Bronchial epithelial cell (primary cell): Measurements from ENCODE around the gene TBC1D10A. TPM values are rescaled to one million over a fixed set of nuclear protein-coding genes. Genes with fewer than 3 reads are reported as not detected.
A peak's percentile ranks its signal among the peaks of the same experiment; 100 is the strongest.

Experiments used
- DNase-seq: peaks from one replicate; pipeline ENCODE4 v3.0.0-alpha.2; 2010; ENCODE audit warnings: low read depth
- FAIRE-seq: peaks from 2 replicates; lab custom pipeline; 2011; peaks lifted over from hg19 to GRCh38; lab: Jason Lieb, UNC
- H3K27me3 ChIP-seq: 2 replicates; pipeline ENCODE4 v1.5.1; 2011; ENCODE audit warnings: low read length; ENCODE audit not compliant: control insufficient read depth, insufficient read depth
- H3K36me3 ChIP-seq: 2 replicates; pipeline ENCODE4 v1.5.1; 2011; ENCODE audit warnings: low read length; ENCODE audit not compliant: control insufficient read depth, insufficient read depth
- H3K4me3 ChIP-seq: 2 replicates; pipeline ENCODE4 v1.5.1; 2011; ENCODE audit warnings: mild to moderate bottlenecking, low read depth, low read length, control low read depth
- total RNA-seq: library from RNA; depleted of rRNA; stranded (reverse); fragments of >200 nt; gene quantifications from 2 replicates; pipeline ENCODE4 v1.2.1, GENCODE V29; 2014
- TF ChIP-seq, protein P1 (sequence below): IDR thresholded peaks from 2 replicates; pipeline ENCODE4 v1.5.1; 2011; ENCODE audit warnings: mild to moderate bottlenecking, moderate library complexity, low read length, control low read depth, inconsistent platforms; ENCODE audit not compliant: insufficient read depth, severe bottlenecking

The TBC1D10A gene
- total RNA-seq, 1 donor from 2014 or later: 6.6 TPM

DNA sequence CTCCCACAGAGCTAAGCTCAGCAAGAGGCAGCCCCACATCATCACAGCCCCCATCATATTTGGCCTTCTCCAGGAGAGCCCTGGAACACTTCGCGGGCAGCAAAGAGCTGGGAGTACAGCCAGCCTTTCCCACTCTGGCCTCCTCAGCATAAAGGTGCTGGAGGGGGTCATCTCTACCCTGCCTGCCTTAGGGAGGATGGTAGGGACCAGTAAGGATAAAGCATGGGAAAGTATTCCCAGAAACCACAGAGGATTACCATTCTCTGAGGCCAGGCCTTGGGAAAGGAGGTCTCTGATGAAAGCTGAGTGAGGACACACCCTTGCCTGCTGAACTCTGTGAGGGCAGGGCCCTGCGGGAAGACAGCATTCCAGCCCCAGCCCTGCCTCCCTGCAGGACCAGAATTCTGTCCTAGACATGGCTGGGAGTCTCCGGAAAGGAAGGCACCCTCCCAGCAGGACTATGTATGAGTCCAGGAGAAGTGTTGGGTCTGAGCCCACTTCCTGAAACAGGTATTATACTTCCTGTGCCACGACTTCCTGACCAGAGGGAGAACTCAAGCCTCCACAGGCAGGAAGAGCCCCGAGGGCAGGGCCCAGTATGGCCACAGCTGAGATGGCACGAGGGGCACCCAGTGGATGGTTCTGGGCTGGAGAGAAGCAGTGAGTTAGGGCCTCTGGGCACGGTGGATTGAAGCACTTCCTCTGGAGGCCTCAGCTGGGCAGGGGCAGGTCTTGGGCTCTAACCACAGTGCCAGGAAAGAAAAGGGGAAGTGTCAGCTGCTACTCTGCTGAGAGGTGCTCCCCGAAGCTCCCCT, 24.5 kb downstream of the TBC1D10A start:
- peak; percentile 83 for FAIRE-seq
- no peaks in the 10 kb centered on the region for H3K27me3 ChIP-seq
- H3K36me3 ChIP-seq: peaks cover 5% of the 10 kb centered on the region
- peak; percentile 77 for DNase-seq
- no peak overlapping the region for H3K4me3 ChIP-seq
- TF ChIP-seq, protein P1, sequence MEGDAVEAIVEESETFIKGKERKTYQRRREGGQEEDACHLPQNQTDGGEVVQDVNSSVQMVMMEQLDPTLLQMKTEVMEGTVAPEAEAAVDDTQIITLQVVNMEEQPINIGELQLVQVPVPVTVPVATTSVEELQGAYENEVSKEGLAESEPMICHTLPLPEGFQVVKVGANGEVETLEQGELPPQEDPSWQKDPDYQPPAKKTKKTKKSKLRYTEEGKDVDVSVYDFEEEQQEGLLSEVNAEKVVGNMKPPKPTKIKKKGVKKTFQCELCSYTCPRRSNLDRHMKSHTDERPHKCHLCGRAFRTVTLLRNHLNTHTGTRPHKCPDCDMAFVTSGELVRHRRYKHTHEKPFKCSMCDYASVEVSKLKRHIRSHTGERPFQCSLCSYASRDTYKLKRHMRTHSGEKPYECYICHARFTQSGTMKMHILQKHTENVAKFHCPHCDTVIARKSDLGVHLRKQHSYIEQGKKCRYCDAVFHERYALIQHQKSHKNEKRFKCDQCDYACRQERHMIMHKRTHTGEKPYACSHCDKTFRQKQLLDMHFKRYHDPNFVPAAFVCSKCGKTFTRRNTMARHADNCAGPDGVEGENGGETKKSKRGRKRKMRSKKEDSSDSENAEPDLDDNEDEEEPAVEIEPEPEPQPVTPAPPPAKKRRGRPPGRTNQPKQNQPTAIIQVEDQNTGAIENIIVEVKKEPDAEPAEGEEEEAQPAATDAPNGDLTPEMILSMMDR: no peak

DNA sequence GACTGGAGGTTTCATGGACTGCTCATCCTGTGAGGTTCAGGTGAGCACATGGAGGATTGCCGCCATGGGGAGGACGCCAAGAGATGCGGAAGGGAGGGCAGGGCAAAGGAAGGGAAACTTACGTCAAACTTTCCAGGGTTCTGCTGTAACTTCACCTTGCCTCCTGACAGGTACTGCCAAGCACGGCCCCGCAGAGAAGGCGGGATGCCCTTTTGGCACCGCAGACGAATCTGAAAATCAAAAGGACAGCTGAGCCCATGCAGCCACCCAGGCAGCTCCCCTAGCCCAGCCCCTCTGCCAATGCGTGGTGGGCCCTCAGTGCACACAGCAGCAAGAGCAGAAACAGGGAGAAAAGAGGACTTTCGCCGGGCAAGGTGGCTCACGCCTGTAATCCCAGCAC, 27.4 kb downstream of the TBC1D10A start:
- Histone ChIP-seq H3K4me3 (no peak overlapping the region), H3K36me3 (peaks cover 18% of the 10 kb centered on the region), H3K27me3 (no peaks in the 10 kb centered on the region)
- TF ChIP-seq, protein P1: no peak
- no peak for DNase-seq
- no peak for FAIRE-seq

DNA sequence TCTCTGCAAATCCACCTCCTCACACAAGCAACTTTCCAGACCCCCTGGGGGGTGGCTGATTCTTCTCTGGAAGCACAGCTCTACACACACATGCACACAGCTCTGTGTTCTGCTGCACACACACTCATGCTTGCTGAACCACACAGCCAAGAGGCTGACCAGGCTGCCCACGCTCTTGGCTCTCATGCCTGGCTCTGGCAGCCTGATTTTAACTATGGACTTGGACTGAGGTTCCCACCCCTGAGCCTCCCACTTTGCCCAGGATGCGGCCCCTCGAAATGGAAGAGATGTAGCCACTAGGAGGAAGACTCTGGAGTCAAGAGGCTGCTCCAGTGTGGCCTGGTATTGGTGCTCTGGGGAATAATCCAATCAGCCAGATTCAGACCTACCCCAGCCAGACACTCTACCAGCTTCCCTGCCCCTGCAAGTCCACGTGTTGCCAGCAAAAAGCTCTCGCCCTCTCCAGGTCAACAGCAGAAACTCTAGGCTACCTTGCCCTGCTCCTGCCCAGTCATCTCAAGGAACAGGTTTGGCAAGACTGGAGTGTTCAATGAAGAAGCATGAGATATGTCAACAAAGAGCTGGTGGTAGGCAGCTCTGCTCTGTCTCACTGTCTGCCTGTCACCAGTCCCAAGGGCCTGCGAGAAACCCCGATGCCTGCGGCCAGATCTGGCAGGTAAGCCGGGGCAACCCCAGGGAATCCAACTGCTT, 28.6 kb downstream of the TBC1D10A start:
- TF ChIP-seq, protein P1: peak; percentile 56
- DNase-seq (peak; percentile 90), FAIRE-seq (no peak)
- H3K36me3 ChIP-seq: peaks cover 26% of the 10 kb centered on the region
- H3K4me3 ChIP-seq: no peak overlapping the region
- H3K27me3 ChIP-seq: no peaks in the 10 kb centered on the region

DNA sequence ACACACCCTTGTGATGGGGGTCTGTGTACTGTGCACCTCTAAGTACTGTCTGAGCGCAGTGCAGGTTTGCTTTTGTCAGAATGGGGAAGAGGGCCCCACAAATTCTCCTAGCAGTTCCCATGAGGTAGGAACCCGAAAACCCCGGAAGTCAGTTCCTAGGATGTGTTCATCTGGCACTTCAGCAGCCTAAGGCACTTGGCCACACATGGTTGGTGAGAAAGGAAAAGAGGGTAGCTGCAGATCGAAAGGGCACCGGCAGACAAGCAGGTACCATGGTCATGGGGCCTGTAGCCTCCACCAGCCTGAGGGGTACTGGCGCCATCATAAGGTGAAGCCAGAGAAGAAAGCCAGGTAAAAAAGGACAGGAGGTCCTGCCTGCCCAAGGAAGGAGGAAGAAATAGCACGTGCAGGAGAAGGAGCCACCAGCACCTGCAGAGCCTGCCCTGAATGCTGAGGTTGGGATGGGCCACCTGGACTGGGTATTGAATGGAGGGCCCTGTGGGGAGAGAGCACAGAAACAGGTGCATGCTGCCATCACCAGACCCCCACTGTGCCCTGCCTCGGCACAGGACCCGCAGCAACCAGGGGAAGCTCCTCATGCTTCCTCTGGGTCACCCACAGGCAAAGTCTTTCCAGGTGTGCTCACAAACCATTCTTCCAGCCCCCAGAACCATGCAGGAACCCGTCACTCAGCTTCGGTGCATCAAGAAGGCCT, 29.3 kb downstream of the TBC1D10A start:
- Histone ChIP-seq H3K36me3 (peaks cover 29% of the 10 kb centered on the region), H3K4me3 (no peak overlapping the region), H3K27me3 (no peaks in the 10 kb centered on the region)
- FAIRE-seq: peak; percentile 28
- no peak for DNase-seq
- TF ChIP-seq, protein P1: no peak

DNA sequence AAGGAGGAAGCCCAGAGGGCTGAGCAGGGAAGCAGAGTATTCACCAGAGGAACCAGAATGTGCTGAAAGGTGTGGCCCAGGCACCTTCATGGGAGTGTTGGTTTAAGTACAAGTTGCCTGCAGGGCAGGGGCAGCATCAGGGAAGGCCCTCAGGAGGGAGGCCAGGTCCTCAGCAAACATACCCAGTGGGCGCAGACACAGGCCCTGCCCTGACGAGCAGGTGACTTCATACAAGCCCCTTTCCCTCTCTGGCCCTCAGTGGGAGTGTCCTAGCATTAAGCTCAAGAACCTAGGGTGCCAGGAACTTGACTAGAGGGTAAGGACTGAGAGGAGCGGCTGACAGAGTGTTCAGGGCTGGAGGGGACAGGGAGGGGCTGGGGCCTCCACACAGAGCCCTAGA, 29.9 kb downstream of the TBC1D10A start:
- TF ChIP-seq, protein P1: no peak
- H3K4me3 ChIP-seq: no peak overlapping the region
- no peaks in the 10 kb centered on the region for H3K27me3 ChIP-seq
- peaks cover 29% of the 10 kb centered on the region for H3K36me3 ChIP-seq
- DNase-seq: no peak
- FAIRE-seq: no peak
